ENCODE data around the gene GCN1. TPM values are rescaled to one million over a fixed set of nuclear protein-coding genes. Genes with fewer than 3 reads are reported as not detected.
A peak's percentile ranks its signal among the peaks of the same experiment; 100 is the strongest.
"Not testable (repeated sequence)": the region's sequence is repeated elsewhere in the genome, so short reads cannot be mapped to it uniquely, and the experiment has no call there.

The GCN1 gene
- total RNA-seq = 10 to 100 TPM; 50.2 to 52.5 TPM
- long read RNA-seq, donor 1, full-length matches to known transcripts = 1 of 19 reads
- long read RNA-seq, donor 1, partial matches to known transcripts = 16 of 19 reads
- long read RNA-seq, donor 1, other reads (novel, unspliced or antisense) = 2 of 19 reads
- long read RNA-seq, donor 2, partial matches to known transcripts = 21 of 22 reads
- long read RNA-seq, donor 2, other reads (novel, unspliced or antisense) = 1 of 22 reads

- peak; percentile 94 for DNase-seq (ENCODE audit: low spot score)
- intact Hi-C loops (cut with DNase I) = no loop called here
Observed at GRCh38 chr12:120194534-120195395, at the start of gene GCN1. Gene GCN1, minus strand, starts transcription at chr12:120194715. Its CDS starts 18 bp downstream, at chr12:120194697.

- no peak for DNase-seq (ENCODE audit: low spot score)
- intact Hi-C loops (cut with DNase I) = no loop called here
Observed at GRCh38 chr12:120242971-120243699, 48.6 kb upstream of the GCN1 start.

GRCh38 chr12:120242275-120242799 is 47.8 kb upstream of the GCN1 start:
- DNase-seq (ENCODE audit: low spot score) = no peak
- intact Hi-C loops (cut with DNase I) = no loop called here

- intact Hi-C loops (cut with DNase I) = no loop called here
- no peak for DNase-seq (ENCODE audit: low spot score)
Observed at GRCh38 chr12:120241561-120242274, 47.2 kb upstream of the GCN1 start.

- DNase-seq (ENCODE audit: low spot score) = no peak
- intact Hi-C loops (cut with DNase I) = no loop called here
Observed at GRCh38 chr12:120240495-120240833, 45.9 kb upstream of the GCN1 start.

GRCh38 chr12:120239776-120240494 is 45.4 kb upstream of the GCN1 start:
- DNase-seq (ENCODE audit: low spot score) = no peak
- intact Hi-C loops (cut with DNase I) = no loop called here

- intact Hi-C loops (cut with DNase I) = no loop called here
- no peak for DNase-seq (ENCODE audit: low spot score)
Observed at GRCh38 chr12:120238839-120239445, 44.4 kb upstream of the GCN1 start.

GRCh38 chr12:120238217-120238616 is 43.7 kb upstream of the GCN1 start:
- intact Hi-C loops (cut with DNase I) = no loop called here
- no peak for DNase-seq (ENCODE audit: low spot score)

- intact Hi-C loops (cut with DNase I) = no loop called here
- peak; percentile 96 for DNase-seq (ENCODE audit: low spot score)
Observed at GRCh38 chr12:120237360-120238171, 43.1 kb upstream of the GCN1 start.

GRCh38 chr12:120236809-120237208 is 42.3 kb upstream of the GCN1 start:
- DNase-seq (ENCODE audit: low spot score); intact Hi-C loops (cut with DNase I): not testable (repeated sequence)

- intact Hi-C loops (cut with DNase I) = no loop called here
- no peak for DNase-seq (ENCODE audit: low spot score)
Observed at GRCh38 chr12:120235369-120236323, 41.1 kb upstream of the GCN1 start.

- intact Hi-C loops (cut with DNase I) = no loop called here
- DNase-seq (ENCODE audit: low spot score) = peak; percentile 97
Observed at GRCh38 chr12:120234643-120235368, 40.3 kb upstream of the GCN1 start.

GRCh38 chr12:120231316-120232011 is 36.9 kb upstream of the GCN1 start:
- DNase-seq (ENCODE audit: low spot score) = no peak
- intact Hi-C loops (cut with DNase I) = loop anchor here in 1 of 2 donors (2.0 kb wide), 1 partner anchor 63 kb away; no protein-coding TSS in a partner anchor

- no peak for DNase-seq (ENCODE audit: low spot score)
- intact Hi-C loops (cut with DNase I) = loop anchor here in 1 of 2 donors (2.0 kb wide), 1 partner anchor 64 kb away; no protein-coding TSS in a partner anchor
Observed at GRCh38 chr12:120230974-120231315, 36.4 kb upstream of the GCN1 start.
